OCI-LY7 (cell line): ENCODE results near the gene TOR2A.

Experiments used
- CTCF ChIP-seq: fragments of 200-600 bp; sonication (generic); conservative IDR thresholded peaks from 2 replicates; pipeline ENCODE4 v1.5.1; 2014; ENCODE audit warnings: mild to moderate bottlenecking, antibody characterized with exemption, low read length, moderate library complexity, mixed read lengths
- EZH2phosphoT487 ChIP-seq: fragments of 200-600 bp; sonication (generic); IDR thresholded peaks from 2 replicates; pipeline ENCODE4 v1.6.1; 2018; ENCODE audit warnings: low read depth, borderline replicate concordance, mild to moderate bottlenecking, mixed run types, antibody characterized with exemption, low read length, moderate library complexity, mixed read lengths

DNA sequence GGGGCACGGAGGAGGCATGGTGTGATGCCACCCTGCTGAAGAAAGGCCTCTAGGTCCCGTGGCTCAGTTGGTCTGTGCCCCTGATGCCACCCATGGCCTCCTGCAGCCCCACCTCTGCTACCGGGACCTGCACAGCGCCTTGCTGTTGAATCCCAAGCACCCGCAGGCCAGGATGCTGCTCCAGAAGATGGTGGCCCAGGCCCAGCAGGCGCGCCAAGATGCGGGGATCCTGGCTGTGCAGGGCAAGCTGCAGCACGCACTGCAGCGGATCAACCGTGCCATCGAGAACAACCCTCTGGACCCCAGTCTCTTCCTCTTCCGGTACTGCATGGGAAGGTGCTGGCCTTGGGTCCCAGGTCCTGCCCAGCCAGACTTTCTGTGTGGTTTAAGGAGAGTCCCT is 12.1 kb downstream of the TOR2A start:
- TF ChIP-seq CTCF (no peak), EZH2phosphoT487 (no peak)
